ENCODE measurements around the gene FBXL7.

The FBXL7 gene

GRCh38 chr5:15614679-15615078 lies 114.7 kb downstream of the FBXL7 start:
- Histone ChIP-seq H3K36me3 (ENCODE audit: insufficient read depth, low read length) (no peaks in the 10 kb centered on the region), H3K9ac (ENCODE audit: low read depth, low read length) (no peak overlapping the region), H3K4me1 (ENCODE audit: insufficient read depth, low read length) (no peaks in the 10 kb centered on the region), H3K9me3 (ENCODE audit: insufficient read depth, low read length, severe bottlenecking) (no peaks in the 10 kb centered on the region), H2AFZ (ENCODE audit: low read depth, low read length) (no peak overlapping the region), H3K27me3 (ENCODE audit: insufficient read depth, low read length, poor library complexity) (no peaks in the 10 kb centered on the region), H3K4me2 (ENCODE audit: insufficient read depth, low read length) (no peak overlapping the region), H3K79me2 (ENCODE audit: insufficient read depth, low read length) (peaks cover 5% of the 10 kb centered on the region; the same call in 1 of the 2 replicates), H3K4me3 (ENCODE audit: low read depth in 1 of 2, low read length in 2 of 2) (no peak overlapping the region), H4K20me1 (ENCODE audit: insufficient read depth, low read length) (no peaks in the 10 kb centered on the region), H3K27ac (ENCODE audit: low read length) (no peak overlapping the region)
- DNase-seq, result no peak
- no peak for TF ChIP-seq EZH2 (IDR thresholded peaks at IDR 0.05; ENCODE audit: borderline replicate concordance, low read depth, low read length, severe bottlenecking)
- no peak for TF ChIP-seq CTCF (IDR thresholded peaks at IDR 0.05; ENCODE audit: borderline replicate concordance, extremely low read depth, low read length, poor library complexity, severe bottlenecking)
- no peak for ATAC-seq (ENCODE audit: insufficient read depth, low read depth)

GRCh38 chr5:15615859-15616258 lies 115.9 kb downstream of the FBXL7 start:
- DNase-seq, result no peak
- H3K4me3 ChIP-seq (ENCODE audit: low read depth in 1 of 2, low read length in 2 of 2), result no peak overlapping the region
- no peak for ATAC-seq (ENCODE audit: insufficient read depth, low read depth)
- H3K79me2 ChIP-seq (ENCODE audit: insufficient read depth, low read length), result peaks cover 3% of the 10 kb centered on the region; the same call in 1 of the 2 replicates
- no peak for TF ChIP-seq CTCF (IDR thresholded peaks at IDR 0.05; ENCODE audit: borderline replicate concordance, extremely low read depth, low read length, poor library complexity, severe bottlenecking)
- TF ChIP-seq EZH2 (IDR thresholded peaks at IDR 0.05; ENCODE audit: borderline replicate concordance, low read depth, low read length, severe bottlenecking), result no peak
- no peaks in the 10 kb centered on the region for H4K20me1 ChIP-seq (ENCODE audit: insufficient read depth, low read length)
- H3K27ac ChIP-seq (ENCODE audit: low read length), result no peak overlapping the region
- H2AFZ ChIP-seq (ENCODE audit: low read depth, low read length), result no peak overlapping the region
- no peaks in the 10 kb centered on the region for H3K9me3 ChIP-seq (ENCODE audit: insufficient read depth, low read length, severe bottlenecking)
- H3K9ac ChIP-seq (ENCODE audit: low read depth, low read length), result no peak overlapping the region
- no peaks in the 10 kb centered on the region for H3K4me1 ChIP-seq (ENCODE audit: insufficient read depth, low read length)
- no peaks in the 10 kb centered on the region for H3K36me3 ChIP-seq (ENCODE audit: insufficient read depth, low read length)
- no peak overlapping the region for H3K4me2 ChIP-seq (ENCODE audit: insufficient read depth, low read length)
- no peaks in the 10 kb centered on the region for H3K27me3 ChIP-seq (ENCODE audit: insufficient read depth, low read length, poor library complexity)

GRCh38 chr5:15618938-15619337 lies 119.0 kb downstream of the FBXL7 start:
- no peak for TF ChIP-seq EZH2 (IDR thresholded peaks at IDR 0.05; ENCODE audit: borderline replicate concordance, low read depth, low read length, severe bottlenecking)
- TF ChIP-seq CTCF (IDR thresholded peaks at IDR 0.05; ENCODE audit: borderline replicate concordance, extremely low read depth, low read length, poor library complexity, severe bottlenecking), result no peak
- no peak for ATAC-seq (ENCODE audit: insufficient read depth, low read depth)
- no peak overlapping the region for H3K4me3 ChIP-seq (ENCODE audit: low read depth in 1 of 2, low read length in 2 of 2)
- no peaks in the 10 kb centered on the region for H3K4me1 ChIP-seq (ENCODE audit: insufficient read depth, low read length)
- no peaks in the 10 kb centered on the region for H4K20me1 ChIP-seq (ENCODE audit: insufficient read depth, low read length)
- no peaks in the 10 kb centered on the region for H3K27me3 ChIP-seq (ENCODE audit: insufficient read depth, low read length, poor library complexity)
- no peak overlapping the region for H3K27ac ChIP-seq (ENCODE audit: low read length)
- no peaks in the 10 kb centered on the region for H3K36me3 ChIP-seq (ENCODE audit: insufficient read depth, low read length)
- H3K79me2 ChIP-seq (ENCODE audit: insufficient read depth, low read length), result no peaks in the 10 kb centered on the region
- H3K9ac ChIP-seq (ENCODE audit: low read depth, low read length), result no peak overlapping the region
- H3K9me3 ChIP-seq (ENCODE audit: insufficient read depth, low read length, severe bottlenecking), result no peaks in the 10 kb centered on the region
- H2AFZ ChIP-seq (ENCODE audit: low read depth, low read length), result no peak overlapping the region
- DNase-seq, result no peak
- H3K4me2 ChIP-seq (ENCODE audit: insufficient read depth, low read length), result no peak overlapping the region

- no peak for DNase-seq
- Histone ChIP-seq H3K9ac (ENCODE audit: low read depth, low read length) (no peak overlapping the region), H3K27me3 (ENCODE audit: insufficient read depth, low read length, poor library complexity) (no peaks in the 10 kb centered on the region), H3K4me3 (ENCODE audit: low read depth in 1 of 2, low read length in 2 of 2) (no peak overlapping the region), H3K79me2 (ENCODE audit: insufficient read depth, low read length) (no peaks in the 10 kb centered on the region), H3K4me1 (ENCODE audit: insufficient read depth, low read length) (no peaks in the 10 kb centered on the region), H3K9me3 (ENCODE audit: insufficient read depth, low read length, severe bottlenecking) (no peaks in the 10 kb centered on the region), H3K27ac (ENCODE audit: low read length) (no peak overlapping the region), H3K4me2 (ENCODE audit: insufficient read depth, low read length) (no peak overlapping the region), H3K36me3 (ENCODE audit: insufficient read depth, low read length) (no peaks in the 10 kb centered on the region), H2AFZ (ENCODE audit: low read depth, low read length) (no peak overlapping the region), H4K20me1 (ENCODE audit: insufficient read depth, low read length) (no peaks in the 10 kb centered on the region)
- ATAC-seq (ENCODE audit: insufficient read depth, low read depth), result no peak
- no peak for TF ChIP-seq CTCF (IDR thresholded peaks at IDR 0.05; ENCODE audit: borderline replicate concordance, extremely low read depth, low read length, poor library complexity, severe bottlenecking)
- TF ChIP-seq EZH2 (IDR thresholded peaks at IDR 0.05; ENCODE audit: borderline replicate concordance, low read depth, low read length, severe bottlenecking), result no peak
These were observed 120.5 kb downstream of the FBXL7 start for GRCh38 chr5:15620501-15620900.

Measured in DND-41 (cell line).